Measurements from ENCODE around the gene COQ8A.

DNA sequence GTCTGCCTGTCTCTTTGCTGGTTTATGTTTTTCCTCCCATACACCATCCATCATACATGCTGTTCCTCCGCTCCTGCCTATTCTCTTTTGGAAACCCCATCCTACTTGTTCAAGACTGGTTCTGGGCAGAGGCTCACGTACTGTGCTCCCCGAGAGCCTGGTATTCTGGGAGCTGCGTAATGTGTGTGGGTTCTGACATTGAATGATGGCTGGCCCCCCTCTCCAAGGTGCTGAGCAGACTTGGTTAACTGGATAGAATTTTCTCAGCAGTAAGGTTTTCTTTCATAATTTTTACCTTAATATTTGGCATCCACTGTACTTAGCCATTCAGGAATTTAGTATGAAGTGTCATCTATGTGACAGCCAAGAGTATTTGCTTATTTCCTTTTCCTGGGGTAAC lies 26.6 kb downstream of the COQ8A start:
- no peak for TF ChIP-seq EZH2 (IDR thresholded peaks at IDR 0.05; ENCODE audit: low read depth, unreplicated experiment)
- no peak for TF ChIP-seq CTCF (conservative IDR thresholded peaks at IDR 0.05; ENCODE audit: low read depth in 2 of 2)
- TF ChIP-seq EZH2phosphoT487 (IDR thresholded peaks at IDR 0.05; ENCODE audit: unreplicated experiment), result no peak
- TF ChIP-seq JUNB (IDR thresholded peaks at IDR 0.05; ENCODE audit: unreplicated experiment), result no peak
- no peak for TF ChIP-seq ZNF331 (CRISPR knock-in tag; IDR thresholded peaks at IDR 0.05; ENCODE audit: low read depth)
- TF ChIP-seq POLR2AphosphoS5 (IDR thresholded peaks at IDR 0.05; ENCODE audit: low read depth), result no peak
- TF ChIP-seq, protein P1, sequence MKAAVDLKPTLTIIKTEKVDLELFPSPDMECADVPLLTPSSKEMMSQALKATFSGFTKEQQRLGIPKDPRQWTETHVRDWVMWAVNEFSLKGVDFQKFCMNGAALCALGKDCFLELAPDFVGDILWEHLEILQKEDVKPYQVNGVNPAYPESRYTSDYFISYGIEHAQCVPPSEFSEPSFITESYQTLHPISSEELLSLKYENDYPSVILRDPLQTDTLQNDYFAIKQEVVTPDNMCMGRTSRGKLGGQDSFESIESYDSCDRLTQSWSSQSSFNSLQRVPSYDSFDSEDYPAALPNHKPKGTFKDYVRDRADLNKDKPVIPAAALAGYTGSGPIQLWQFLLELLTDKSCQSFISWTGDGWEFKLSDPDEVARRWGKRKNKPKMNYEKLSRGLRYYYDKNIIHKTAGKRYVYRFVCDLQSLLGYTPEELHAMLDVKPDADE (IDR thresholded peaks at IDR 0.05), result no peak
- no peak for TF ChIP-seq STAT1 (IDR thresholded peaks at IDR 0.05; ENCODE audit: unreplicated experiment)
- no peak for TF ChIP-seq CREB1 (CRISPR knock-in tag; IDR thresholded peaks at IDR 0.05; ENCODE audit: low read depth)
- TF ChIP-seq REST (IDR thresholded peaks at IDR 0.05; ENCODE audit: unreplicated experiment), result no peak
- TF ChIP-seq NANOG (IDR thresholded peaks at IDR 0.05; ENCODE audit: borderline replicate concordance), result no peak
